Measurements from ENCODE around the gene KHDC4. TPM values are rescaled to one million over a fixed set of nuclear protein-coding genes. Genes with fewer than 3 reads are reported as not detected.

The KHDC4 gene
- total RNA-seq, 4 donors from 2014 or later: 46.8 to 82.8 (median 67.7) TPM

DNA sequence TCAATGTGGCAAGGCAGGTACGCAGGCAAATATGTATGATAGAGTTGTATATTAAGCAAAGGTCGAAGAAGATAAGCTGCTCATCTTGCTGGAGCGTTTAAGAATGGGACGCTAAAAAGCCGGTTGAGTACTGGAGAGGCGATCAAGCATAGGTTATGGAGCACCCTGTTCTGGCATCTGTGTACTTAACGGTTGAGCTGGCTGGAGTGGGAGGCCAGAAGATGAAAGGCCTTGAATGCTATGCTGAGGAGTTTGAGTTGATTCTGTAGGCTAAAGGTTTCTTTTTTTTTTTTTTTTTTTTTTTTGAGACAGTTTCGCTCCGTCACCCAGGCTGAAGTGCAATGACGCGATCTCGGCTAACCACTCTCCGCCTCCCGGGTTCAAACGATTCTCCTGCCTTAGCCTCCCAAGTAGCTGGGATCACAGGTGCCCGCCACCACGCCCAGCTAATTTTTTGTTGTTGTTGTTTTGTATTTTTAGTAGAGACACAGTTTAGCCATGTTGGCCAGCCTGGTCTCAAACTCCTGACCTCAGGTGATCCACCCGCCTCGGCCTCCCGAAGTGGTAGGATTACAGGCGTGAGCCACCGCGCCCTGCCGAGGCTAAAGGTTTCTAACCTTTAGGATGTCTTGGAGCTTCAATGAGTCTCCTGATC, 850 bp upstream of the KHDC4 start:
- WGBS, 2 donors: 83 to 89% methylated on average over 24 of the region's 24 CpGs
- H3K27me3 ChIP-seq: no peaks in the 10 kb centered on the region
- H3K4me3 ChIP-seq: peak overlapping the region; percentile 59 to 97 (median 90)
- no peaks in the 10 kb centered on the region for H3K9me3 ChIP-seq
- TF ChIP-seq, protein P1, sequence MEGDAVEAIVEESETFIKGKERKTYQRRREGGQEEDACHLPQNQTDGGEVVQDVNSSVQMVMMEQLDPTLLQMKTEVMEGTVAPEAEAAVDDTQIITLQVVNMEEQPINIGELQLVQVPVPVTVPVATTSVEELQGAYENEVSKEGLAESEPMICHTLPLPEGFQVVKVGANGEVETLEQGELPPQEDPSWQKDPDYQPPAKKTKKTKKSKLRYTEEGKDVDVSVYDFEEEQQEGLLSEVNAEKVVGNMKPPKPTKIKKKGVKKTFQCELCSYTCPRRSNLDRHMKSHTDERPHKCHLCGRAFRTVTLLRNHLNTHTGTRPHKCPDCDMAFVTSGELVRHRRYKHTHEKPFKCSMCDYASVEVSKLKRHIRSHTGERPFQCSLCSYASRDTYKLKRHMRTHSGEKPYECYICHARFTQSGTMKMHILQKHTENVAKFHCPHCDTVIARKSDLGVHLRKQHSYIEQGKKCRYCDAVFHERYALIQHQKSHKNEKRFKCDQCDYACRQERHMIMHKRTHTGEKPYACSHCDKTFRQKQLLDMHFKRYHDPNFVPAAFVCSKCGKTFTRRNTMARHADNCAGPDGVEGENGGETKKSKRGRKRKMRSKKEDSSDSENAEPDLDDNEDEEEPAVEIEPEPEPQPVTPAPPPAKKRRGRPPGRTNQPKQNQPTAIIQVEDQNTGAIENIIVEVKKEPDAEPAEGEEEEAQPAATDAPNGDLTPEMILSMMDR (IDR thresholded peaks at IDR 0.05): no peak
- no peak for TF ChIP-seq POLR2A (IDR thresholded peaks at IDR 0.05)
- no peak for TF ChIP-seq EP300 (IDR thresholded peaks at IDR 0.05)
- H3K36me3 ChIP-seq: peaks cover 0 to 28% (median 0%) of the 10 kb centered on the region in 3 donors
- DNase-seq (ENCODE audit: low spot score in 2 of 2): no peak
- peak overlapping the region; percentile 90 to 98 (median 94) for H3K27ac ChIP-seq
- peaks cover 6 to 53% (median 45%) of the 10 kb centered on the region in 4 donors for H3K4me1 ChIP-seq

DNA sequence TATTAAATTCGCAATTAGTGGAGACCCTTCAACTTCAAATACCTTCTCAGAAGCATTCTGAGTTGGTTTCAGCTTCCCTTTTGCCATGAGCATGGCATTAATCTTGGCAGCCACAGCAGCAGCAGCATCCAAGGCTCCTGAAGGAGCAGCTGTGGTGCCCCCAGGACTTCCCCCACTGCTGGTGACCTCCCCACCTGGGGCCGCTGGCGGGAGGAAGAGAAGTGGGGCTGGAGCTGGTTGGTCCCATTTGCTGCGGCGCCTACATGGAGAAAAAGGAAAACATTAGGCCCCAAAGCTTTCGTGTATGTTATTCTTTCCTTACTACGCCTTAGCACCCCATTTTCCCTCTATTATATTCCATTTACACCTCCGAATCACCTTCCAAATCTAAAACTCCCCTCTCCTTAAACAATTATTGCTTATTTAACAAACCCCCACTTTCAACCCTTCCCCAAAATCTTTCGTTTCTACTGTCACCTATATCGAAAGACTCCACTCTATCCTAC, 569 bp downstream of the KHDC4 start:
- WGBS, 2 donors: 2 to 7% methylated on average over 9 to 10 of the region's 10 CpGs
- DNase-seq (ENCODE audit: low spot score in 2 of 2): no peak
- peaks cover 6 to 50% (median 42%) of the 10 kb centered on the region in 4 donors for H3K4me1 ChIP-seq

DNA sequence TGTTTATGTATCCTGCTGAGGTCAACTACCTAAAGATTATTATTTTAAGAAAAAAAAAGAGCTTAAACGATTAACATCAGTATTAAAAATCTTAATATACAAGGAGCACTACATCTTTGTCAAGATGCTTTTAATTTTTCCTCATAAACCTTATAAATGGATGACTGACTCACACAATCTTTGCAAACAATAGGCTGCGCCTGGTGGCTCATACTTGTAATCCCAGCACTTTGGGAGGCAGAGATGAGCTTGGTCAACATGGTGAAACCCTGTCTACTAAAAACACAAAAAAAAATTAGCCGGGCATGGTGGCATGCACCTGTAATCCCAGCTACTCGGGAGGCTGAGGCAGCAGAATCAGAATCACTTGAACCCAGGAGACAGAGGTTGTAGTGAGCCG, 1.7 kb downstream of the KHDC4 start:
- H3K27ac ChIP-seq: no peak overlapping the region
- no peaks in the 10 kb centered on the region for H3K9me3 ChIP-seq
- peak overlapping the region in 1 of 4 donors; percentile 59 for H3K4me3 ChIP-seq
- 78 to 86% methylated on average over 5 of the region's 5 CpGs for WGBS, 2 donors
- H3K27me3 ChIP-seq: no peaks in the 10 kb centered on the region
- no peak for TF ChIP-seq POLR2A (IDR thresholded peaks at IDR 0.05)
- TF ChIP-seq, protein P1 (IDR thresholded peaks at IDR 0.05): no peak
- no peak for TF ChIP-seq EP300 (IDR thresholded peaks at IDR 0.05)
- peaks cover 5 to 53% (median 8%) of the 10 kb centered on the region in 3 donors for H3K36me3 ChIP-seq
- H3K4me1 ChIP-seq: peaks cover 6 to 43% (median 38%) of the 10 kb centered on the region in 4 donors
- no peak for DNase-seq (ENCODE audit: low spot score in 2 of 2)

More for the DNA sequence above, 569 bp downstream of the KHDC4 start:
- no peaks in the 10 kb centered on the region for H3K9me3 ChIP-seq
- TF ChIP-seq POLR2A (IDR thresholded peaks at IDR 0.05) (no peak), EP300 (IDR thresholded peaks at IDR 0.05) (no peak)
- TF ChIP-seq, protein P1 (IDR thresholded peaks at IDR 0.05): no peak
- H3K36me3 ChIP-seq: peaks cover under 1 to 42% (median 5%) of the 10 kb centered on the region in 3 donors
- H3K27ac ChIP-seq: peak overlapping the region; percentile 90 to 98 (median 94)
- peak overlapping the region; percentile 59 to 97 (median 90) for H3K4me3 ChIP-seq
- H3K27me3 ChIP-seq: no peaks in the 10 kb centered on the region

DNA sequence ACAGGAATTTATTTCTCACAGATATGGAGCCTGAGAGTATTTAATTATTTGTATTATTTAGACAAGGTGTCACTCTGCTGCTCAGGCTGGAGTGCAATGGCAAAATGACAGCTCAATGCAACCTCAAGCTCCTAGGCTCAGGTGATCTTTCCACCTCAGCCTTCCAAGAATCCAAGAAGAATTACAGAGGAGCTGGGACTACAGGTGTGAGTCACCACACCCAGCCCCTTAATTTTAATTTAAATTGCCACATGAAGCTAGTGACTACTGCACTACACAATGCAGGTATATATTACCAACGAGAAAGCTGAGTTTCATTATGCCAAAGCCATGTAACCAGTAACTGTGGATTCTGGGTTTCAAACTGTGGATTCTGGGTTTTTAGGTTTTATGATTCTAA, 2.1 kb downstream of the KHDC4 start:
- Histone ChIP-seq H3K4me1 (peaks cover 6 to 43% (median 38%) of the 10 kb centered on the region in 4 donors), H3K27me3 (no peaks in the 10 kb centered on the region), H3K27ac (no peak overlapping the region), H3K4me3 (peak overlapping the region in 1 of 4 donors; percentile 1), H3K36me3 (peaks cover 6 to 57% (median 11%) of the 10 kb centered on the region in 3 donors), H3K9me3 (no peaks in the 10 kb centered on the region)
- WGBS, 2 donors: 64 to 69% methylated on average over 1 of the region's 1 CpG
- TF ChIP-seq POLR2A (IDR thresholded peaks at IDR 0.05) (no peak), EP300 (IDR thresholded peaks at IDR 0.05) (no peak)
- TF ChIP-seq, protein P1 (IDR thresholded peaks at IDR 0.05): no peak
- no peak for DNase-seq (ENCODE audit: low spot score in 2 of 2)

All from tibial nerve (tissue), 4 donors.